ENCODE measurements around the gene PRDM8. TPM values are rescaled to one million over a fixed set of nuclear protein-coding genes. Genes with fewer than 3 reads are reported as not detected.

The PRDM8 gene
- total and polyA plus RNA-seq, 2 of the 8 experiments (the other 6 are each of a cell fraction or from before 2014, with no cell fraction given) = not detected

DNA sequence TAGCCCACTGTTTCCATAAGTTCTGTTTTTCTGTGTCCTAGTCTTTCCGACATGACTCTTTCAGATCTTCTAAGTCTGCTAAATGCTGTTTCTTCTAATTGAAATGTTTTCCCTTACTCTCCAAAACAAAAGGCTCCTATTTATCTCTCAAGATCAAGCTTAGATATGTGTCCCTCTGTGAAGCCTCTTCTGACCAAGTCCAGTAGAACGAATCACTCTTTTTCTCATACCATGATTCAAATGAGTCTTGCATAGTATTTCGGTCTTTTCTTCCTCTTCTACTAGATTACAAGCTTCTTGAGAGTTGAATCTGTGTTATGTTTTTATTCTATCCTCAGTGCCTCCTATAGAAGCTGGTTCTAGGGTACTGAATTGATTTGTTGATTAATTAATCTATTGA, 45.3 kb upstream of the PRDM8 start:
- 78% methylated on average over 3 of the region's 3 CpGs; no CpG with 5 or more reads in 1 of the 2 experiments for WGBS, 2 experiments (ENCODE audit: extremely low coverage in 1 of 2, insufficient coverage in 1 of 2, insufficient read length in 1 of 2, insufficient replicate concordance in 2 of 2, low coverage in 1 of 2, low lambda C conversion rate in 2 of 2, missing lambda C conversion rate in 1 of 2)
- Histone ChIP-seq H2BK12ac (ENCODE audit: low read depth, low read length) (no peak overlapping the region), H3K4ac (replicated peaks; ENCODE audit: insufficient read length, low read depth, low read length) (no peak overlapping the region), H3K36me3 (ENCODE audit: control insufficient read depth in 2 of 4, insufficient read depth in 4 of 4, low read length in 3 of 4) (no peaks in the 10 kb centered on the region), H2AK5ac (ENCODE audit: low read depth, low read length) (no peak overlapping the region), H2BK20ac (ENCODE audit: low read length) (no peak overlapping the region), H3K14ac (ENCODE audit: insufficient read length) (no peak overlapping the region), H2AFZ (ENCODE audit: low read length) (no peak overlapping the region), H2BK5ac (ENCODE audit: low read depth, low read length) (no peak overlapping the region), H3K4me3 (ENCODE audit: extremely low read depth in 1 of 4, insufficient read depth in 2 of 4, low read depth in 3 of 4, low read length in 4 of 4) (no peak overlapping the region), H3K79me1 (ENCODE audit: low read depth, low read length) (no peaks in the 10 kb centered on the region), H3K56ac (replicated peaks; ENCODE audit: insufficient read length, low read depth, low read length) (no peak overlapping the region), H3K4me2 (ENCODE audit: insufficient read depth in 1 of 2, low read depth in 2 of 2, low read length in 2 of 2) (no peak overlapping the region), H3K27me3 (replicated peaks in 1 of 4; ENCODE audit: control insufficient read depth in 3 of 4, extremely low read depth in 1 of 4, insufficient read depth in 3 of 4, low read length in 3 of 4) (no peaks in the 10 kb centered on the region), H3K23me2 (ENCODE audit: low read depth, low read length) (no peaks in the 10 kb centered on the region), H3K27ac (ENCODE audit: low read depth, low read length) (no peak overlapping the region), H3K23ac (ENCODE audit: insufficient read length) (no peak overlapping the region), H3K18ac (ENCODE audit: extremely low read depth, low read length) (no peak overlapping the region), H2BK15ac (ENCODE audit: low read length) (no peak overlapping the region), H3K9ac (replicated peaks in 1 of 4; ENCODE audit: extremely low read depth in 1 of 4, low read depth in 3 of 4, low read length in 3 of 4) (no peak overlapping the region), H2BK120ac (replicated peaks; ENCODE audit: low read depth, low read length) (no peak overlapping the region), H4K8ac (ENCODE audit: extremely low read depth, insufficient read depth, low read length) (no peak overlapping the region), H3K9me3 (ENCODE audit: insufficient read depth in 2 of 2, low read depth in 1 of 2, low read length in 1 of 2) (no peaks in the 10 kb centered on the region), H3K4me1 (replicated peaks in 1 of 4; ENCODE audit: control insufficient read depth in 3 of 4, insufficient read depth in 4 of 4, low read length in 3 of 4) (no peaks in the 10 kb centered on the region), H4K91ac (replicated peaks; ENCODE audit: insufficient read length, low read length) (no peak overlapping the region), H4K5ac (ENCODE audit: insufficient read length, low read depth, low read length) (no peak overlapping the region), H3K79me2 (ENCODE audit: control insufficient read depth in 1 of 2, insufficient read depth in 2 of 2, low read length in 2 of 2) (no peaks in the 10 kb centered on the region), H4K20me1 (replicated peaks in 1 of 2; ENCODE audit: control insufficient read depth in 1 of 2, insufficient read depth in 2 of 2, low read length in 2 of 2) (no peaks in the 10 kb centered on the region)
- no peak for DNase-seq (ENCODE audit: low read depth in 1 of 2, low spot score in 2 of 2)
- POLR2A ChIA-PET (ENCODE audit: partially characterized antibody) = no interaction called here
- CTCF ChIA-PET (ENCODE audit: partially characterized antibody) = interaction anchor here (0.6 to 1.5 kb wide), 4 partner anchors 24 to 524 kb away, joined by 3 to 4 read pairs (median 3); no protein-coding TSS in a partner anchor
- FAIRE-seq = no peak
- TF ChIP-seq SIRT6 (IDR thresholded peaks at IDR 0.05; ENCODE audit: low read length) (no peak), SRF (IDR thresholded peaks at IDR 0.05; ENCODE audit: low read depth, low read length) (no peak), HDAC2 (IDR thresholded peaks at IDR 0.05; ENCODE audit: borderline replicate concordance in 1 of 2, low read depth in 2 of 2, low read length in 2 of 2) (no peak), RXRA (IDR thresholded peaks at IDR 0.05; ENCODE audit: insufficient read depth, low read depth, low read length) (no peak), ASH2L (IDR thresholded peaks at IDR 0.05; ENCODE audit: low read length) (no peak), SP4 (IDR thresholded peaks at IDR 0.05; ENCODE audit: low read length) (no peak), POU5F1 (IDR thresholded peaks at IDR 0.05; ENCODE audit: low read depth, low read length) (no peak), NRF1 (IDR thresholded peaks at IDR 0.05; ENCODE audit: low read depth, low read length) (no peak), ATF3 (IDR thresholded peaks at IDR 0.05; ENCODE audit: insufficient read depth, low read depth, low read length) (no peak)
- TF ChIP-seq, protein P1, sequence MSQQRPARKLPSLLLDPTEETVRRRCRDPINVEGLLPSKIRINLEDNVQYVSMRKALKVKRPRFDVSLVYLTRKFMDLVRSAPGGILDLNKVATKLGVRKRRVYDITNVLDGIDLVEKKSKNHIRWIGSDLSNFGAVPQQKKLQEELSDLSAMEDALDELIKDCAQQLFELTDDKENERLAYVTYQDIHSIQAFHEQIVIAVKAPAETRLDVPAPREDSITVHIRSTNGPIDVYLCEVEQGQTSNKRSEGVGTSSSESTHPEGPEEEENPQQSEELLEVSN (IDR thresholded peaks at IDR 0.05) = no peak
- TF ChIP-seq, protein P2, sequence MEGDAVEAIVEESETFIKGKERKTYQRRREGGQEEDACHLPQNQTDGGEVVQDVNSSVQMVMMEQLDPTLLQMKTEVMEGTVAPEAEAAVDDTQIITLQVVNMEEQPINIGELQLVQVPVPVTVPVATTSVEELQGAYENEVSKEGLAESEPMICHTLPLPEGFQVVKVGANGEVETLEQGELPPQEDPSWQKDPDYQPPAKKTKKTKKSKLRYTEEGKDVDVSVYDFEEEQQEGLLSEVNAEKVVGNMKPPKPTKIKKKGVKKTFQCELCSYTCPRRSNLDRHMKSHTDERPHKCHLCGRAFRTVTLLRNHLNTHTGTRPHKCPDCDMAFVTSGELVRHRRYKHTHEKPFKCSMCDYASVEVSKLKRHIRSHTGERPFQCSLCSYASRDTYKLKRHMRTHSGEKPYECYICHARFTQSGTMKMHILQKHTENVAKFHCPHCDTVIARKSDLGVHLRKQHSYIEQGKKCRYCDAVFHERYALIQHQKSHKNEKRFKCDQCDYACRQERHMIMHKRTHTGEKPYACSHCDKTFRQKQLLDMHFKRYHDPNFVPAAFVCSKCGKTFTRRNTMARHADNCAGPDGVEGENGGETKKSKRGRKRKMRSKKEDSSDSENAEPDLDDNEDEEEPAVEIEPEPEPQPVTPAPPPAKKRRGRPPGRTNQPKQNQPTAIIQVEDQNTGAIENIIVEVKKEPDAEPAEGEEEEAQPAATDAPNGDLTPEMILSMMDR (IDR thresholded peaks at IDR 0.05; ENCODE audit: control extremely low read depth in 1 of 3, insufficient read depth in 1 of 3, low read depth in 1 of 3, low read length in 3 of 3) = no peak

Data from H1 (cell line).